GM23338 (cell line): Measurements from ENCODE around the gene TTC28. TPM values are rescaled to one million over a fixed set of nuclear protein-coding genes. Genes with fewer than 3 reads are reported as not detected.

Experiments used
- ATAC-seq: fragments of 200-7000 bp; cut with Tn5 transposase; 3 replicates; pipeline ENCODE4 v1.9.1; 2020
- DNase-seq: peaks from one replicate; pipeline ENCODE4 v3.0.0-alpha.2; 2015; ENCODE audit warnings: low spot score
- H2AFZ ChIP-seq: fragments of 200-600 bp; sonication (generic); 2 replicates; pipeline ENCODE4 v1.8.0; 2016; ENCODE audit warnings: antibody characterized with exemption, mild to moderate bottlenecking, moderate library complexity
- H3F3A ChIP-seq: fragments of 200-600 bp; sonication (generic); replicated peaks from 2 replicates; pipeline ENCODE4 v1.8.0; 2017; ENCODE audit warnings: antibody characterized with exemption, mixed run types, low read depth
- H3K27ac ChIP-seq: fragments of 200-600 bp; sonication (generic); 2 replicates; pipeline ENCODE4 v1.6.1; 2016; ENCODE audit warnings: low read depth
- H3K27me3 ChIP-seq: fragments of 200-600 bp; sonication (generic); 2 replicates; pipeline ENCODE4 v1.8.0; 2016; ENCODE audit warnings: mild to moderate bottlenecking, mixed run types, moderate library complexity; ENCODE audit not compliant: insufficient read depth
- H3K36me3 ChIP-seq: fragments of 200-600 bp; sonication (generic); 2 replicates; pipeline ENCODE4 v1.8.0; 2016; ENCODE audit warnings: mild to moderate bottlenecking; ENCODE audit not compliant: insufficient read depth
- H3K4me1 ChIP-seq: fragments of 200-600 bp; sonication (generic); 2 replicates; pipeline ENCODE4 v1.8.0; 2016; ENCODE audit warnings: mild to moderate bottlenecking, moderate library complexity; ENCODE audit not compliant: insufficient read depth
- H3K4me2 ChIP-seq: fragments of 200-600 bp; sonication (generic); 2 replicates; pipeline ENCODE4 v1.7.1; 2017; ENCODE audit warnings: mixed run types
- H3K4me3 ChIP-seq: fragments of 200-600 bp; sonication (generic); 2 replicates; pipeline ENCODE4 v1.6.1; 2016; ENCODE audit warnings: mixed run types
- H3K79me2 ChIP-seq: fragments of 200-600 bp; sonication (generic); replicated peaks from 2 replicates; pipeline ENCODE4 v1.8.0; 2017; ENCODE audit warnings: mild to moderate bottlenecking; ENCODE audit not compliant: insufficient read depth
- H3K9me2 ChIP-seq: fragments of 200-600 bp; sonication (generic); 2 replicates; pipeline ENCODE4 v1.8.0; 2017; ENCODE audit not compliant: insufficient read depth
- H4K20me1 ChIP-seq: fragments of 200-600 bp; sonication (generic); replicated peaks from 2 replicates; pipeline ENCODE4 v1.8.0; 2017; ENCODE audit warnings: mild to moderate bottlenecking; ENCODE audit not compliant: insufficient read depth
- H3K27ac Mint-ChIP-seq: 2 replicates; pipeline ENCODE4 v1.8.0; 2020; ENCODE audit warnings: inconsistent platforms, mild to moderate bottlenecking, moderate library complexity, mixed read lengths
- H3K27me3 Mint-ChIP-seq: 3 replicates; pipeline ENCODE4 v1.8.0; 2022; ENCODE audit warnings: low read depth, mild to moderate bottlenecking, moderate library complexity, mixed read lengths, inconsistent platforms; ENCODE audit not compliant: insufficient read depth, poor library complexity
- H3K36me3 Mint-ChIP-seq: 3 replicates; pipeline ENCODE4 v1.8.0; 2021; ENCODE audit warnings: low read depth, mild to moderate bottlenecking, inconsistent platforms, moderate library complexity, mixed read lengths
- H3K4me1 Mint-ChIP-seq: 3 replicates; pipeline ENCODE4 v1.8.0; 2020; ENCODE audit warnings: mild to moderate bottlenecking, inconsistent platforms, mixed read lengths
- H3K4me3 Mint-ChIP-seq: 3 replicates; pipeline ENCODE4 v1.8.0; 2021; ENCODE audit warnings: moderate library complexity, mild to moderate bottlenecking, inconsistent platforms, mixed read lengths
- H3K9me3 Mint-ChIP-seq: 3 replicates; pipeline ENCODE4 v1.8.0; 2020; ENCODE audit warnings: moderate library complexity, mild to moderate bottlenecking, inconsistent platforms, mixed read lengths
- CREB1 ChIP-seq: fragments of 250-450 bp; sonication (Bioruptor Pico); IDR thresholded peaks from 2 replicates; pipeline ENCODE4 v1.5.0; 2020; ENCODE audit warnings: low read depth, mild to moderate bottlenecking, moderate library complexity
- EZH2 ChIP-seq: fragments of 200-600 bp; sonication (generic); IDR thresholded peaks from one replicate; pipeline ENCODE4 v1.8.0; 2017; ENCODE audit warnings: antibody characterized with exemption, mild to moderate bottlenecking, low read depth; ENCODE audit not compliant: unreplicated experiment
- EZH2phosphoT487 ChIP-seq: fragments of 200-600 bp; sonication (generic); IDR thresholded peaks from one replicate; pipeline ENCODE4 v1.8.1; 2018; ENCODE audit warnings: antibody characterized with exemption; ENCODE audit not compliant: unreplicated experiment
- STAT1 ChIP-seq: IDR thresholded peaks from one replicate; pipeline ENCODE4 v1.6.1; 2016; ENCODE audit warnings: antibody characterized with exemption; ENCODE audit not compliant: unreplicated experiment
- ZNF114 ChIP-seq: fragments of 250-450 bp; sonication (Bioruptor Pico); IDR thresholded peaks from 2 replicates; pipeline ENCODE4 v1.5.0; 2020; ENCODE audit warnings: mild to moderate bottlenecking, moderate library complexity
- ZNF331 ChIP-seq: fragments of 250-450 bp; sonication (Bioruptor Pico); IDR thresholded peaks from 2 replicates; pipeline ENCODE4 v1.5.0; 2020; ENCODE audit warnings: low read depth, mild to moderate bottlenecking, moderate library complexity
- ZNF462 ChIP-seq: fragments of 250-450 bp; sonication (Bioruptor Pico); IDR thresholded peaks from 2 replicates; pipeline ENCODE4 v1.5.0; 2020; ENCODE audit warnings: mild to moderate bottlenecking, moderate library complexity
- polyA plus RNA-seq: library from polyadenylated mRNA; unstranded; fragments of >200 nt; fragmentation: Nextera tagmentation; extraction: Ambion mirVana; gene quantifications from 2 replicates; pipeline ENCODE4 v1.2.1, GENCODE V29; 2016
- total RNA-seq: library from RNA; depleted of rRNA; stranded (reverse); fragments of >200 nt; shearing (Covaris generic); gene quantifications from 2 replicates; pipeline ENCODE4 v1.2.3, GENCODE V29; 2014

Gene TTC28
- total and polyA plus RNA-seq, 2 experiments from 2014 or later: 4.5 to 16.1 TPM

GRCh38 chr22:27962268-27963044 is 717.2 kb downstream of the TTC28 start (continued):
- TF ChIP-seq ZNF462 (no peak), ZNF331 (no peak), STAT1 (no peak)

GRCh38 chr22:27961680-27962079 is 718.0 kb downstream of the TTC28 start:
- H3K4me2 ChIP-seq: no peak overlapping the region
- Mint-ChIP-seq H3K4me3 (no peak overlapping the region), H3K4me1 (peaks cover 29% of the 10 kb centered on the region), H3K9me3 (peaks cover 5% of the 10 kb centered on the region; the same call in 2 of the 3 replicates), H3K27ac (no peak overlapping the region), H3K27me3 (peaks cover 2% of the 10 kb centered on the region), H3K36me3 (peaks cover 6% of the 10 kb centered on the region; the same call in 1 of the 3 replicates)
- H3K79me2 ChIP-seq: no peaks in the 10 kb centered on the region
- H3F3A ChIP-seq: no peaks in the 10 kb centered on the region
- H3K27ac ChIP-seq: no peak overlapping the region
- H3K4me1 ChIP-seq: peaks cover 10% of the 10 kb centered on the region; the same call in 1 of the 2 replicates
- ATAC-seq (no peak), DNase-seq (no peak)
- H3K27me3 ChIP-seq: no peaks in the 10 kb centered on the region
- no peak overlapping the region for H3K4me3 ChIP-seq
- H3K9me2 ChIP-seq: no peaks in the 10 kb centered on the region
- no peak overlapping the region for H2AFZ ChIP-seq
- no peaks in the 10 kb centered on the region for H3K36me3 ChIP-seq
- no peaks in the 10 kb centered on the region for H4K20me1 ChIP-seq
- no peak for TF ChIP-seq CREB1 (CRISPR knock-in tag)
- TF ChIP-seq STAT1: no peak
- no peak for TF ChIP-seq ZNF114 (CRISPR knock-in tag)
- TF ChIP-seq EZH2phosphoT487: no peak
- no peak for TF ChIP-seq ZNF462
- TF ChIP-seq EZH2: no peak
